GM21723 (cell line): ENCODE results near the gene DNTT.

Source experiments
- ATAC-seq: cut with Tn5 transposase; IDR thresholded peaks from one replicate; pipeline ENCODE4 v1.9.1; 2021; ENCODE audit warnings: mild to moderate bottlenecking, moderate library complexity; ENCODE audit not compliant: unreplicated experiment

Gene DNTT

DNA sequence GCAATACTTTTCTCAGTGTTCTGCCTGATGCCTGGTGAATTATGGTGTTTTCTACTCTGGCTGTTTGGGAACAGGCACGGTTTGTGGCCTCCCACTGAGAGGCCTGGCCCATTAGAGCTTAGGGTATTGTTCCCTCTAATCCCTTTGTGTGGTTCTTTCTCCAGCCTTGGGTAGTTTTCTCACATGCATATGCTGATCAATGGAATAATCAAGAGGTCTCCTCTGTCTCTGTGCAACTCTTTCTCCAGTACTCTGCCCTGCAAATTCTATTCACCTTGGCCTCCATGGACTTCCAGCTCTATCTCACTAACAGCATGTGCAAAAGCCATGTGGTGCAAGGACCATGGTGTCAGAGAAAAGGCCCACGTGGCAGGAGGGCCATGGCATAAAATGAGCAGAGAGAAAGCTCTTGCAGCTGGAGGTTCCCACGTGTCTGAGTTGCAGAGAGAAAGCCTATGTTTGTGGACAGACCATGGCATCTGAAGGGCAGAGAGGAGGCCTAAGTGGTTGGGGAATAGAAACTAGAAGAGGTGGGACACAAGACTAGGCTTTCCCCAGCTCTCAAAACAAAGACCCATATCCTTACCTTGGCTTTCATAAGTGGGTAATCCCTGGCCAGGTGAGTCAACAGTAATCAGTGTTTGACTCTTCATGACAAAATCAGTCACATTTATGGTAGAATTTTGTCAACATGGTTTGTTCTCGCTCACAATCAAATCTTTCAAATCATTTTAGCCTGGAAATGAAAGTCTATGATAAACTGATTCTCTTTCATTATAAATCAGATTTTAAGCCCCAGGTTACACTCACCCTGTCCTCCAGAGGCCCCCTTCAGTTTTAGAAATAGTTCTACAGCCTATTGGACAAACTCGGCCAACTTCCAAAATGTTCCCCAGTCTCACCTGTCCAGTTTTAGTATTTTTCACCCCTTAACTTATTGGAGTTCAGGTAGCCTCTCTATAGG, 37.3 kb downstream of the DNTT start:
- ATAC-seq, result no peak

- ATAC-seq, result no peak
These were observed 38.2 kb downstream of the DNTT start for GRCh38 chr10:96342402-96342801.

DNA sequence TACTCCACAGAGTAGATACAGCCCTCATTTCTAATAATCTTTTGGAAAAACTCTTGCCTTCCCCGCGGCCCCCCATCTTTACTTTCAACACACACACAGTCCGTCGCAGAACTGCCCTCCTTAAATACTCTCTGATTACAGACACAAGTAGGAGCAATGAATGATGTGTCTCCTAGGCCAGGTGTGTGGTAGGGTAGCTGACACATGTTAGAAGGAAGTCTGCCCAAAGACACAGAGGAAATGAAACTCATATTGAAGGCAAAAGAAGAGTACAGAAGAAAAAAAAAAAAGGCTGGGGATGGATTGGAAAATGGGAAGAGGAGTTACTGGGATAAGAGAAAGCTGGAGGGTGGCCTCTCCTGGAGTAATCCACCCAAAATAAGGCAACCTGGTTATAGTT, 39.9 kb downstream of the DNTT start:
- ATAC-seq, result no peak

DNA sequence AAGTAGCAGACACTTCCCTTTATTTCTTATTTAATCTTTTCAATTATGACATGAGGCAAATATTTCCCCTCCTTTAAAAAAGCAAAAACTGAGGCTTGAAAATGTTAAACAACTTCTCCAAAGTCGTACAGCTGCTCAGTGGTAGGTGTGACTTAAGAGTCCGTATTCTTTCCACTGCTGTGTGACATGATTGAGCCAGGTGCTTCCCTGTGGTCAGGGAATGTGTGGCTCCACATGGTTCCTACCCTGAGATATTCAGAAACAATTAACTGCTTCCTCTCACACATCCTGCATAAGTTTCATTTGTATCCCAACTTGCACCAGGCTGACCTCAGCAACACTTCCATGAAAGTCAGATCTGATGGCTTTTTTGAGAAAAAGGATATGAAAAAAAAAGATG, 41.0 kb downstream of the DNTT start:
- no peak for ATAC-seq

- ATAC-seq, result no peak
These were observed 42.1 kb downstream of the DNTT start for GRCh38 chr10:96346295-96346694.

GRCh38 chr10:96352027-96352426, 47.8 kb downstream of the DNTT start:
- ATAC-seq, result no peak

DNA sequence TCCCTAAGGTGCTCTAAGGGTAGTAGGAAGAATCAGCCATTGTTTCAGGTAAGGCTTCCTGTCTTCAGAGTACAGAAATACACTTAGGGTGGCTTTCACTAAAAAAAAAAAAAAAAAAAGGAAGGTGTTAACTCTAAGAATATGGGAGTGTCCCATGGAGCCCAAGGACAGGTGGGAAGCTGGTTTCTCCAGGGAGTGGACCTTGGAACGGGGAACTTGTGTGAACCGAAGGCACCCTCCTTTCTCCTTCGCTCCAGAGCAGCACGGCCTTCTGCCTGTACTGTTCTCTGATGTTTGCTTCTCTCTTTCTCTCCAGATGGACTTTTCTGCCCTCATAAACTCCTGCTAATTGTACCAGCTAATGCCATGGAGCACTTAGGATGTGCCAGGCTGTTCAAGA, 48.3 kb downstream of the DNTT start:
- ATAC-seq, result no peak

DNA sequence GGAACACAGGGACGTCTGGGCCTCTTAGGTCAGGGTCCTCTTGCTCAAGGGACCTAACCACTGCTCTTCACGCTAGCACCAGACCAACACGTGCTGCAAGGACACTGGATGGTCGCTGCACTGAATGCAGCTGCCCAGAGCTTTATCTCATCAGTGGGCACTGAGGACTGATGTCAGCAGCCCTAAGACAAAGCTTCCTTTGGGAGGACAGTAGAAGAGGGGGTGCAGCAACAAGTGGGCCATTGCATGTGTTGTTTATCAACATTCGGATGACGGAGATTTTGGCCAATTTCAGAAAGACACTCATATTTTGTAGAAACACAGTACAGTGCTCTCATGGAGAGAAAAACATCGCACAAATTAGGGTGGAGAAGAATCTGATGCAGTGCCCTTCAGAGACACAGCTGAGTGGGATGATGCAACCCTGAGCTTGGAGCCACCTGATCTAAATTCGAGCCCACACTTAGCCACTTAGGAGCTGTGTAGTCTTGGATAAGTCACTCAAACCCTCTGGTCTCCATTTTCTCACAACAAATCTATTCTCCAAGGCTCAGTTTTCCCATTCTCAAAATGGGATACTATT, 52.9 kb downstream of the DNTT start:
- ATAC-seq, result no peak

DNA sequence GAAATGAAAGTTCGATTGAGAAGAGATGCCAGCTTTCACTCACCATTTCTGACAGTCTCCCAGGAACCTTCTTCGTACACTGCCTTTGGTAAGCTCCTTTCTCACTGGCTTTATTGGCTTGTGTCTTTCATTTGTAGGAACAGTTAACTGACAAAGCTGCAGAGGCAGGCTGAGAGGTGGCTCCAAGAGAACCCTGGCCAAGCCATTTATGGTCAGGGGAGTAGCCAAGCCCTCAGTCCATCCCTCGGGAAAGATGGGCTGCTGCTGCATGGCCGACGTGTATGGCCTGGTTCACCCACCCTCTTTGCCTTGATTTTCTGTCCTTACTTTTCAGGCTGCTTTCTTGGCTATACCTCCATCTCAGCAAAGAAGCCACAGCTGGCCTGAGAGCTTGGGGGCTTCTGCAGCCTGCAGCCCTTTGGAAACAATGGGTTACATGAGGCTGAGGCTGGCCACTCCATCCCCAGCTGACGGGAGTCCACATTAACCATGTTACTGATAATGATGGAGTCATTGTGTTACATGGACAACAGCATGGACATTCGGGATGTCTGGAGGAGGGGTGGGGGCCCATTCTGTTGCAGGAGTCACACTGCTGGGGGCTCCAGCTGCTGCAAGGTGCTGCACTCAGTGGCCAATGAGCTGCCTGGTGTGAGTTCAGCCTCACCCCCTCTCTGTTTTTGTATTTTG, 54.8 kb downstream of the DNTT start, which contains the start of gene OPALIN:
Gene OPALIN, minus strand, starts transcription at position 152 of the 690 bp plus-strand sequence. Its CDS starts 106 bp downstream, at position 46.
- no peak for ATAC-seq

DNA sequence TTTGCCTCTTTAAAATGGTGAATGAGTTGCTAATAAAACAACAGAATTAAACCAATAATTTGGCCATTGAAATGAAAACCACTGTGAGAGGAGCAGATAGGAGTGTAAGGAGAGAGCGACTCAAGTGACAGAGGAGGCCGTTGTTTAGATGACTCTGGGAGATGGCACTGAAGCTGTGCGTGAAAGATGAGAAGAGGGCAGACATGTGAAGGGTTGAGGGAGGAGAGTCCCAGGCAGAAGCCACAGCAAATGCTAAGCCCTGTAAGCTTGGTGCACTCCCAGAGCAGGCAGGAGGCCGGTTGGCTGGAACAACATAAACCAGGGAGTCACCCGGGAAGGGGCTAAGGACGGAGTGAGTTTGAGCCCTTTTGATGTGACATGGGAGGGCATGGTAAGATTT, 55.4 kb downstream of the DNTT start:
- ATAC-seq, result no peak

GRCh38 chr10:96360331-96360730, 56.1 kb downstream of the DNTT start:
- no peak for ATAC-seq

GRCh38 chr10:96360766-96361165, 56.5 kb downstream of the DNTT start:
- no peak for ATAC-seq

DNA sequence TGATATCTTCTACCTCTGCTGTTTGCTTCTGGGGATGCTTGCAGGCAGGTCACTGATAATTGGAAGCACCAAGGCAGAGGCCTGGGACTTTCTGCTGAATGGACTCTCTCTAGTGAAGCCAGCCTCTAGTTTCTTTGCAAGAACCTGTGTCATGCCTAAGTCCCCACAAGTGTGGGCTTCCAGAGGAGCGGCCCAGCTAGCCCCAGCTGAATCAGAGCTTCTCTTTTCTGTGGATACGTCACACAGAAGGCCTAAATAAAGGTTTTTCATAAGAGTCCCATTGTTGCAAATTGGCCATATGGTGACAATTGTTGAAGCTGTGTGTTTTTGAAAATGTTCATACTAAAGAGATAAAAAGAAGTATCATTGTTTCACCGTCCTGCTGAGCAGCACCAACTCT, 61.3 kb downstream of the DNTT start:
- ATAC-seq, result no peak

- no peak for ATAC-seq
These were observed 62.3 kb downstream of the DNTT start for GRCh38 chr10:96366508-96366907.

DNA sequence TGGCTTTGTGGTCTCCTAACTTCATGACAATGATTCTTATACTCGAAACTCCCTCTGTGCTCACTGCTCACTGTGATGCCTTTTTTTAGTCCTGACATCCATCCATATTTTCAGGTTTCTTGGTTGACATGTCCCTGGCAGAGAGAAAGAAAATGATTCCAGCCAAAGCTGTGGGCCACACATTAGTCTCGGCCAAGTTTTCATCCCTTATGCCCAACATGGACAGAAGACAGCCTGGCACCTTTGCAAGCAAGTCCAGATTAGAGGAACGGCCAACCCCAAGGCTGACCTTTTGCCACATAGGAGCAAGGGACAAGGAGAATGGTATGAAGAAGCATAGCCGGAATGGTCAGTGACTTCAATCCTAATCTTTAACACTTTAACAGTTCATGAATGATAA, 63.2 kb downstream of the DNTT start:
- no peak for ATAC-seq

DNA sequence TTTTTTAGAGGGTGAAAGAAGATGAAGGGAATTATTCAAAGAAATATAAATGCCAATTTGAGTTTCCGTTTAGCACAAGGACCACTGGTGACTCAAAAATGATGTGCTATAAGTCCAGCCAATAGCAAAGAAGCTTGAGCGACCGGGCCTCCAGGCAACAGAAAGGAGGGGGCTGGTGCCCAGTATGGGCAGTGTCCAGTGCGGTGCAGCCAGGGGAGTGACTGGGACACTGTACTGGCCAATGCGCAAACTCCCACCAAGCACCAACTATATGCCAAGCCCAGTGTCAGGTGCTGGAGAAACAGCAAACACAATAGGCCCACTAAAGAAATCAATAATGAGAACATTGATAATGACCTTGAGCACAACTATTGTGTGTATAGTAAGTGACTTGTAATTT, 64.7 kb downstream of the DNTT start:
- ATAC-seq, result no peak

DNA sequence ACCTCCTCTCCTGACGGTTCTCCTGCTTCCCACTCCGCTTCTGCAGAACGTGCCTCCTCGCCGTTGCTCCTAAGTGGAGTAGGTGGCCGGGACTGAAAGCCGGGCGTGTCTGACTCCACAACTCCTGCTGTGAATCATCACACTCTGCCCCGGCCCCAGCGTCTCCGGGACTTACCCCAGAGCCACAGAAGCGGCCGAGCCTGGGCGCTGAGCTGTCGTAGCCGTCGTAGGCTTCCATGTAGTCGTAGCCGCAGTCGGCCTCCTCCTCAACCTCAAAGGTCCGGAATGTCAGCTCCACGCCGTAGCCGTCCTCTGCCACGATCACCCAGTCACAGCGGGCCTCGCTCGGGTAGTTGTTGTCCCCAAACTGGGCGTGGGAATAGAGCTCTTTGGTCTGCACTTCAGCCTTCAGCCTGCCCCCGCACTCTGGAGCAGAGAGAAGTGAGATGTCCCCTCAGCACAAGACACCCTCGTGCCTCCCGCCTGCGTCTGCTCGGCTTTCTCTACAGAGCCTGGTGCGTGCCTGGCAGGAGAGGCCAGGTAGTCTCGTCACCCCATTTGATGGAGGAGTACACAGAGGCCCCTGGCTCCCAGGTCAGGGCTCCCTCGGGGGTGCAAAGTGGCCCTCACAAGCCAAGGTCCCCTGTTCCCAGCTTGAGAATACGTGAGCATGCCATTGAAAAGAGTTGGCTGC, 65.8 kb downstream of the DNTT start:
- ATAC-seq, result no peak

DNA sequence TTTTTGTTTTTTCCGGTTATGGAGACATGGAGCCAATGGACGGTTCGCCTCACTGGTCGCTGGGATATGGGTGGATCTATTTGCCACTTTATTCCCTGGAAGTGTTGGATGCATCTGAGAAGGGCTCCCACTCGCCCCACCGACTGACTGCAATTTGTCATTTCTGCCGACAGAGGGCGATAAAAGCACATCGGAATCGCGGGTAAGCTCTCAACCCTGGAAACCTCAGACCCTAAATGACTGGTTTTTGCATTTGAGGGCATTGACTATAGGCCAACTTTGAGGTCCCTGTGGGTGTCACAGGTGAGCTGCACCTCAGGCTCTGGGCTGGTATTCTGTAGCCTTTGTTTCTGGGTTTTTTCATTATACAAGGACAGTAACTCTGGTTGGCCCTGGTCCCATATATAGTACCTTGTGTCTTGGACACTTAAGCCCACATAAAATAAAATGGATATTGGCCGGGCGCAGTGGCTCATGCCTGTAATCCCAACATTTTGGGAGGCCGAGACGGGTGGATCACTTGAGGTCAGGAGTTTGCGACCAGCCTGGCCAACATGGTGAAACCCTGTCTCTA, 66.4 kb downstream of the DNTT start:
- ATAC-seq, result no peak

GRCh38 chr10:96371356-96371755, 67.1 kb downstream of the DNTT start:
- no peak for ATAC-seq

DNA sequence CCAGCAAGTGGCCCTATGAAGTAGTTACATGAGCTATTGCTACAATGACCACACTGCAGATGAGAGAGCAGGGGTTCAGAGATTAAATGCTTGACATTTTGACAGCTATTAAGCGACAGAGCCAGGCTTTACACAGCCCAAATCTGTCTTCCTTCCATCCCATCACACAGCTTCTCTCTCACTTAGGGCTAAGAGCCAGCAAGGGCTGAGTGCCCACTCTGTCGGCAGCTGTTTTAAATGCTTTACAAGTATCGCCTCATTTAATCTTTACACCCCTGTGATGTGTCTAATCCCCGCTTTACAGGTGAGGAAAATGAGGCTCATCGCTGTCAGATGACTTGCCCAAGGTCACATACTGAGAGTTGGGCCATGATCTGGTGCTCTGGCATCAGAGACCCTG, 69.8 kb downstream of the DNTT start:
- no peak for ATAC-seq

DNA sequence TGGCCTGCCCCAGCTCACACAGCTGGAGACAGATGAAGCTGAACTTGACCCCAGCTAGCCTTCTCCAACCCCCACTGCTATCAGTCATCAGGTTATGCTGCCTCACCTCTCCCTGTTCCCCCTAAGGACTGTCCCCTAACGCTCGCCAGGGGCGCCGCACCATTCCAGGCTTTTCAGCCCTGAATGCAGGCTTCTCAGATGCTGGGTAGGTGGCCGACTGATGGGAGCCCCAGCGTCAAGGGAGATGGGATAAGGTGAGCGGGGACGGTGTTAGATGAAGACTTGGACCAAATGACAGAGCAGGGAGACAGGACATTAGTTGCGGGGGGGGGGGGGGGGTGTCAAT, 70.4 kb downstream of the DNTT start:
- ATAC-seq, result no peak
